ENCODE results near the gene TUSC2. TPM values are rescaled to one million over a fixed set of nuclear protein-coding genes. Genes with fewer than 3 reads are reported as not detected.

Gene TUSC2
- total RNA-seq, 2 donors from 2014 or later, result 13.9 to 19.3 TPM

GRCh38 chr3:50345586-50346234 lies 17.7 kb upstream of the TUSC2 start, which contains the start of gene ZMYND10:
ZMYND10 (minus strand) TSS chr3:50345732; CDS start chr3:50345579, 153 bp downstream.
- Mint-ChIP-seq H3K9me3 (no peaks in the 10 kb centered on the region), H3K36me3 (ENCODE audit: low read depth) (peaks cover 41% of the 10 kb centered on the region), H3K27me3 (no peaks in the 10 kb centered on the region), H3K27ac (no peak within 1 kb of the TSS), H3K4me3 (peak within 1 kb of the TSS; percentile 80), H3K4me1 (peaks cover 20% of the 10 kb centered on the region)
- ATAC-seq (replicated peaks), result peak; percentile 34

- Mint-ChIP-seq H3K27ac (no peak overlapping the region), H3K4me3 (peak overlapping the region; percentile 80), H3K36me3 (ENCODE audit: low read depth) (peaks cover 37% of the 10 kb centered on the region), H3K9me3 (no peaks in the 10 kb centered on the region), H3K4me1 (peaks cover 16% of the 10 kb centered on the region), H3K27me3 (no peaks in the 10 kb centered on the region)
- ATAC-seq (replicated peaks), result no peak
Observed at GRCh38 chr3:50345008-50345407, 17.0 kb upstream of the TUSC2 start.

- Mint-ChIP-seq H3K36me3 (ENCODE audit: low read depth) (peaks cover 38% of the 10 kb centered on the region), H3K9me3 (no peaks in the 10 kb centered on the region), H3K27ac (no peak overlapping the region), H3K4me1 (peaks cover 19% of the 10 kb centered on the region), H3K4me3 (no peak overlapping the region), H3K27me3 (no peaks in the 10 kb centered on the region)
- no peak for ATAC-seq (replicated peaks)
Observed at GRCh38 chr3:50342813-50343633, 15.0 kb upstream of the TUSC2 start.

DNA sequence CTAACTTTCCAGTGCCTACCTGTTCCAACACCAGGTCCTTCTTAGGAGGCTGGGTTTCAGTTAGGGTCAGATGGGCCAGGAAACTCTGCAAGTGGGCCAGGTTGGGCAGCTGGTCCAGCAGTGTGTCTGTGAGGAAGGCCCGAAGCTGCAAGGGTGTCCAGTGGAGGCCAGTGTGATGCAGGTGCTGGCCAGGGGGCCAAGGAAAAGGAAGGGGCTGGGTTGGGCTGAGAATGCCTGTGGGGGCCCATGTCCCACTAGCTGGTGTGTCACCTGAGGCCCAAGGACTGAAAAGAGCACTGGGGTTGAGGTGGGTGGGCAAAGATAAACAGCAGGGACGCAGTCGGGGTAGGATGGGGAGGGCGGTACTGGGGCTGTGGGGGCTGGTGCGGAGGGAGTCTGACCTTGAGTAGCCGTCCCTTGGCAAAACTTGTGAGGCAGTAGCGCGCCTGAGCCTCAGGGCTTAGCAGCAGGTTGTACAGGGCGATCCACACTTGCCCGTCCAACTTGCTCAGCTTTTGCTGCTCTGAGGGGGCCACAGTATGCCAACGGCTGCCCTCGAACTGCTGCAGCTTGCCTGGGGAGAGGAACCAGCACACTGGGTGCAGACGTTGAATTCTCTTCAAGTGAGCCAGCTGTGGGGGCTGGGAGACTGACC lies 14.1 kb upstream of the TUSC2 start:
- Mint-ChIP-seq H3K4me1 (peaks cover 16% of the 10 kb centered on the region), H3K27me3 (no peaks in the 10 kb centered on the region), H3K4me3 (peak overlapping the region; percentile 98), H3K36me3 (ENCODE audit: low read depth) (peaks cover 38% of the 10 kb centered on the region), H3K9me3 (no peaks in the 10 kb centered on the region), H3K27ac (no peak overlapping the region)
- no peak for ATAC-seq (replicated peaks)

GRCh38 chr3:50341537-50341936 lies 13.5 kb upstream of the TUSC2 start:
- Mint-ChIP-seq H3K4me3 (peak overlapping the region; percentile 98), H3K36me3 (ENCODE audit: low read depth) (peaks cover 38% of the 10 kb centered on the region), H3K9me3 (no peaks in the 10 kb centered on the region), H3K27me3 (no peaks in the 10 kb centered on the region), H3K27ac (no peak overlapping the region), H3K4me1 (peaks cover 16% of the 10 kb centered on the region)
- ATAC-seq (replicated peaks), result no peak

GRCh38 chr3:50340448-50341329 lies 12.7 kb upstream of the TUSC2 start, which contains the start of gene RASSF1:
RASSF1 (minus strand) TSS chr3:50340836; CDS start chr3:50340805, 31 bp downstream.
- Mint-ChIP-seq H3K4me1 (peaks cover 11% of the 10 kb centered on the region), H3K36me3 (ENCODE audit: low read depth) (peaks cover 46% of the 10 kb centered on the region), H3K27me3 (no peaks in the 10 kb centered on the region), H3K4me3 (peak within 1 kb of the TSS; percentile 98), H3K9me3 (no peaks in the 10 kb centered on the region), H3K27ac (peak within 1 kb of the TSS; percentile 93)
- ATAC-seq (replicated peaks), result peak; percentile 44

GRCh38 chr3:50340147-50340447 lies 12.1 kb upstream of the TUSC2 start:
- H3K4me1 Mint-ChIP-seq, result peaks cover 11% of the 10 kb centered on the region

DNA sequence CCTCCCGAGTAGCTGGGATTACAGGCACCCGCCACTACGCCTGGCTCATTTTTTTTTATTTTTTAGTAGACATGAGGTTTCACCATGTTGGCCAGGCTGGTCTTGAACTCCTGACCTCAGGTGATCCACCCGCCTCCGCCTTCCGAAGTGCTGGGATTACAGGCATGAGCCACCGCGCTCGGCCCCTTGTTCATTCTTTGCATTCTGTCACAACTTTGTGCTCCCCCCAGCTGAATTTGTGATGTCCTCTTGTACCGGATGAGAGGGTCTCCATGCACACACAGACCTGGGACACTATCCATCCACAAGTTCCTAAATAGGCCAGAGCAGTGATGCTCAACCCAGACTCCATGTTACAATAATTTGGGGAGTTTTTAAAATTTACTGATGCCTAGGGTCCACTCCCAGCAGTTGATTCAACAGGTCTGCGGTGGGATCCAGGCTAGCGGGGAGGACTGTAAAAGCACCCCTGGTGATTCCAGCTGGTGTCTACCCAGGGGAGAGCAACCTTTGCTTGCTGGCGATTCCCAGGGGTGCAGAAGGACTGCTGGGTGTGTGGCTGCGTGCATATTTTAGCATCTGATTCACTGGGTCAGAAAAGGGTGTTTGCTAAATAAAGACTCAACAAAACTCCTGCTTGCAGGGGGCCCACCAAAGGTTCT lies 11.6 kb upstream of the TUSC2 start:
- Mint-ChIP-seq H3K4me3 (peak overlapping the region; percentile 98), H3K27ac (peak overlapping the region; percentile 93), H3K27me3 (no peaks in the 10 kb centered on the region), H3K36me3 (ENCODE audit: low read depth) (peaks cover 57% of the 10 kb centered on the region), H3K4me1 (peaks cover 11% of the 10 kb centered on the region), H3K9me3 (no peaks in the 10 kb centered on the region)
- ATAC-seq (replicated peaks), result no peak

More at GRCh38 chr3:50340147-50340447, 12.1 kb upstream of the TUSC2 start:
- Mint-ChIP-seq H3K27ac (peak overlapping the region; percentile 93), H3K27me3 (no peaks in the 10 kb centered on the region), H3K4me3 (peak overlapping the region; percentile 98), H3K9me3 (no peaks in the 10 kb centered on the region), H3K36me3 (ENCODE audit: low read depth) (peaks cover 52% of the 10 kb centered on the region)
- no peak for ATAC-seq (replicated peaks)

GRCh38 chr3:50338965-50339364 lies 10.9 kb upstream of the TUSC2 start:
- Mint-ChIP-seq H3K4me3 (peak overlapping the region; percentile 98), H3K9me3 (no peaks in the 10 kb centered on the region), H3K27ac (peak overlapping the region; percentile 93), H3K27me3 (no peaks in the 10 kb centered on the region), H3K4me1 (peaks cover 15% of the 10 kb centered on the region), H3K36me3 (ENCODE audit: low read depth) (peaks cover 63% of the 10 kb centered on the region)
- no peak for ATAC-seq (replicated peaks)

GRCh38 chr3:50337175-50337861 lies 9.3 kb upstream of the TUSC2 start:
- Mint-ChIP-seq H3K9me3 (no peaks in the 10 kb centered on the region), H3K27me3 (no peaks in the 10 kb centered on the region), H3K27ac (peak overlapping the region; percentile 93), H3K36me3 (ENCODE audit: low read depth) (peaks cover 80% of the 10 kb centered on the region), H3K4me3 (peak overlapping the region; percentile 98), H3K4me1 (peaks cover 20% of the 10 kb centered on the region)
- peak; percentile 80 for ATAC-seq (replicated peaks)

GRCh38 chr3:50336452-50337174 lies 8.6 kb upstream of the TUSC2 start:
- Mint-ChIP-seq H3K36me3 (ENCODE audit: low read depth) (peaks cover 87% of the 10 kb centered on the region), H3K9me3 (no peaks in the 10 kb centered on the region), H3K27me3 (no peaks in the 10 kb centered on the region), H3K4me1 (peaks cover 20% of the 10 kb centered on the region), H3K4me3 (peak overlapping the region; percentile 98), H3K27ac (peak overlapping the region; percentile 93)
- ATAC-seq (replicated peaks), result peak; percentile 48

GRCh38 chr3:50334339-50335075 lies 6.5 kb upstream of the TUSC2 start:
- peaks cover 20% of the 10 kb centered on the region for H3K4me1 Mint-ChIP-seq
- no peak for ATAC-seq (replicated peaks)
- H3K9me3 Mint-ChIP-seq, result no peaks in the 10 kb centered on the region
- no peaks in the 10 kb centered on the region for H3K27me3 Mint-ChIP-seq
- H3K4me3 Mint-ChIP-seq, result peak overlapping the region; percentile 98
- H3K27ac Mint-ChIP-seq, result peak overlapping the region; percentile 82
- H3K36me3 Mint-ChIP-seq (ENCODE audit: low read depth), result peaks cover 100% of the 10 kb centered on the region

All from activated T-helper 17 cell treated with anti-CD3 and anti-CD28 coated beads, Interleukin-2, amount 50 U/mL, for 72 hours (primary cell).